Esophagus muscularis mucosa (tissue), 3 donors: ENCODE data around the gene MOB3A.

Experiments
- POLR2A ChIP-seq: fragments of 450-650 bp; IDR thresholded peaks from one replicate; pipeline ENCODE4 v1.6.1; 2017; ENCODE audit warnings: antibody characterized with exemption, moderate library complexity, mild to moderate bottlenecking, low read depth
- POLR2AphosphoS5 ChIP-seq, 2 donors: sonication (generic); formaldehyde crosslinking; IDR thresholded peaks; one replicate each; pipeline ENCODE4 v1.6.1; 2017; ENCODE audit warnings: antibody characterized with exemption in 2 of 2
- TF ChIP-seq, protein P1 (sequence below), 3 experiments: fragments of 200-600 bp in 2 of 3; fragments of 450-650 bp in 1 of 3; sonication (generic) in 2 of 3; IDR thresholded peaks; one replicate each; pipeline ENCODE4 v1.5.1; 2017 to 2019; ENCODE audit warnings: antibody characterized with exemption in 3 of 3, mild to moderate bottlenecking in 2 of 3, moderate library complexity in 1 of 3

DNA sequence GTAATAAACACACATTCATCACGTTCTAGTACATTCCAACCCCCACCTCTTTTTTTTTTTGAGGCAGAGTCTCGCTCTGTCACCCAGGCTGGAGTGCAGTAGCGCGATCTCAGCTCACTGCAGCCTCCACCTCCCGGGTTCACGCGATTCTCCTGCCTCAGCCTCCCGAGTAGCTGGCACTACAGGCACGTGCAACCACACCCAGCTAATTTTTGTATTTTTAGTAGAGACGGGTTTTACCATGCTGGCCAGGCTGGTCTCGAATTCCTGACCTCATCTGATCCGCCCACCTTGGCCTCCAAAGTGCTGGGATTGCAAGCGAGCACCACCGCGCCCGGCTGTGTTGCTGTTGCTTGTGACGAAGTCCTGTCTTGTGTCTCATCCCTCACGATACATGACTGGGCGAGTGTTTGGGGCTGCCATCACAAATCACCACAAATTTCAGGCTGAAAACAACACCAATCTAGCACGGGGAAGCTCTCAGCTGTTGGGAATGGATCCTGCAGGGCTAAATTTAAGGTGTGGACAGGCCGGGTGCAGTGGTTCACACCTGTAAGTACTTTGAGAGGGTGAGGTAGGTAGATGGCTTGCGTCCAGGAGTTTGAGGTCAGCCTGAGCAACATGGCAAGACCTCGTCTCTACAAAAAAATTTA lies 15.7 kb downstream of the MOB3A start:
- TF ChIP-seq, protein P1, sequence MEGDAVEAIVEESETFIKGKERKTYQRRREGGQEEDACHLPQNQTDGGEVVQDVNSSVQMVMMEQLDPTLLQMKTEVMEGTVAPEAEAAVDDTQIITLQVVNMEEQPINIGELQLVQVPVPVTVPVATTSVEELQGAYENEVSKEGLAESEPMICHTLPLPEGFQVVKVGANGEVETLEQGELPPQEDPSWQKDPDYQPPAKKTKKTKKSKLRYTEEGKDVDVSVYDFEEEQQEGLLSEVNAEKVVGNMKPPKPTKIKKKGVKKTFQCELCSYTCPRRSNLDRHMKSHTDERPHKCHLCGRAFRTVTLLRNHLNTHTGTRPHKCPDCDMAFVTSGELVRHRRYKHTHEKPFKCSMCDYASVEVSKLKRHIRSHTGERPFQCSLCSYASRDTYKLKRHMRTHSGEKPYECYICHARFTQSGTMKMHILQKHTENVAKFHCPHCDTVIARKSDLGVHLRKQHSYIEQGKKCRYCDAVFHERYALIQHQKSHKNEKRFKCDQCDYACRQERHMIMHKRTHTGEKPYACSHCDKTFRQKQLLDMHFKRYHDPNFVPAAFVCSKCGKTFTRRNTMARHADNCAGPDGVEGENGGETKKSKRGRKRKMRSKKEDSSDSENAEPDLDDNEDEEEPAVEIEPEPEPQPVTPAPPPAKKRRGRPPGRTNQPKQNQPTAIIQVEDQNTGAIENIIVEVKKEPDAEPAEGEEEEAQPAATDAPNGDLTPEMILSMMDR (IDR thresholded peaks at IDR 0.05) = no peak
- TF ChIP-seq POLR2AphosphoS5 (IDR thresholded peaks at IDR 0.05) (no peak), POLR2A (no peak)
